HG03575 (cell line): ENCODE measurements around the gene PAK1IP1.
"Not testable (repeated sequence)": the region's sequence is repeated elsewhere in the genome, so short reads cannot be mapped to it uniquely, and the experiment has no call there.

ENCODE experiments used
- ATAC-seq: cut with Tn5 transposase; IDR thresholded peaks from one replicate; pipeline ENCODE4 v1.9.1; 2021; ENCODE audit not compliant: unreplicated experiment, insufficient number of reproducible peaks, low FRiP score; ENCODE audit errors: extremely low read depth

The PAK1IP1 gene

DNA sequence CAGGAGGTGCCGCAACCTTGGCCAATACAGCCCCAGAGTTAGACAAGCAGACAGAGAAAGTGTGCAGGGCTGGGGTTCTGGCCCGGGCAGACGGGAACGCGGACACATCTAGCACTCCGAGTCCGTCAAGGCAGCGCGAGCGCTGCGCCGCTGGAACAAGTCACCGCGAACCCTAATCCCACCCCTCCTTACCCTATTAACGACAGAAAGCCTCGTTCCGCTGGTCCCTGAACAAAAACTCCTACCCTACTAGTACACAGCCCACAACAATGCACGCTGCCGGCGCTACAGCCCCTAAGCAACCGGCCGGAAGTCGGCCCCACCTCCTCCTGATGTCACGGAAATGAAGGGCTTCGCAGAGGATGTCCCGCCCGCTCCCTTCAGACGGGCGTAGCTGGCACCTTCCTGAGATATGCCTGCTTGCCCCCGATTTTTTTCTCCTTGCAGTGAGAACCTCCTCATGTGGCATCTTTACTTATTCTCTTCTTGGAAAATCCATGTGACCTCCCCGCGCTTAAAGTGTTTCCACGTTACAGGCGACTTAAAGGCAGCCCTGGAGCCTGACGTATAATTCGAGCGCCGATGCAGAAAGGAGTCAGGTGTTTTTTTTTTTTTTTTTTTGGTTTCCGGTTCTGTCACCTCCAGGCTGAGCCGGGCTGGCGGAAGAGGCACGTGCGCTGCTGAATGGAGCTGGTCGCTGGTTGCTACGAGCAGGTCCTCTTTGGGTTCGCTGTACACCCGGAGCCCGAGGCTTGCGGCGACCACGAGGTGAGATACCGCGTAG is at the start of gene PAK1IP1, which contains the start of gene C6orf52:
Gene PAK1IP1, plus strand, starts transcription at position 671 of the 784 bp plus-strand sequence. Its CDS starts 14 bp downstream, at position 685.
Gene C6orf52, minus strand, starts transcription at position 315 of the 784 bp plus-strand sequence. CDS start 7,066 bp downstream, outside the sequence.
- peak; percentile 77 for ATAC-seq

DNA sequence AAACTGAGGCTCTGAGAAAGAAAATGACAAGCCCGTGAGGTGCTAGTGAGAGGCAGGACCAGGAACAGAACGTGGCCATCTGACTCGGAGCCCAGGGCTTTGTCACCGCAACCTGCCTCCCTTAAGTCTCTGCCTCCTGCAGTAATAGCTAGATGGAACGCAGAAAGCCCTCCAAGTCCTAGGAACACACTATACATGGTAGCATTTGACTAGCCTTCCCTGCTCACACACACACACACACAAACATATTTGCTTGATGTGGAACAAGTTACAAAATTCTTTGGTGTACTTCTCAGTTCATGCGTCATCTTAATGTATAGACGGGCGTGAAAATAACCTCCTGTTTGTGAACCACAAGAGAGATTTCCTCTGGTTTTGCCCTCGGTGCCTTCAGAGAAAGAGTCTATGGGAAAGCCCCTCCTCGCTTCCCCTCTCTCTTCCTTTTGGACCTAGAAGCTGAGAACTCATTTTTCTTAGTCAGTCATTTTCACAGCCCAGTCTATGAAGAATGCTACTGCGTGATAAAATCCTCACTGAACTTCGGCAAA is 39.2 kb upstream of the PAK1IP1 start:
- no peak for ATAC-seq

DNA sequence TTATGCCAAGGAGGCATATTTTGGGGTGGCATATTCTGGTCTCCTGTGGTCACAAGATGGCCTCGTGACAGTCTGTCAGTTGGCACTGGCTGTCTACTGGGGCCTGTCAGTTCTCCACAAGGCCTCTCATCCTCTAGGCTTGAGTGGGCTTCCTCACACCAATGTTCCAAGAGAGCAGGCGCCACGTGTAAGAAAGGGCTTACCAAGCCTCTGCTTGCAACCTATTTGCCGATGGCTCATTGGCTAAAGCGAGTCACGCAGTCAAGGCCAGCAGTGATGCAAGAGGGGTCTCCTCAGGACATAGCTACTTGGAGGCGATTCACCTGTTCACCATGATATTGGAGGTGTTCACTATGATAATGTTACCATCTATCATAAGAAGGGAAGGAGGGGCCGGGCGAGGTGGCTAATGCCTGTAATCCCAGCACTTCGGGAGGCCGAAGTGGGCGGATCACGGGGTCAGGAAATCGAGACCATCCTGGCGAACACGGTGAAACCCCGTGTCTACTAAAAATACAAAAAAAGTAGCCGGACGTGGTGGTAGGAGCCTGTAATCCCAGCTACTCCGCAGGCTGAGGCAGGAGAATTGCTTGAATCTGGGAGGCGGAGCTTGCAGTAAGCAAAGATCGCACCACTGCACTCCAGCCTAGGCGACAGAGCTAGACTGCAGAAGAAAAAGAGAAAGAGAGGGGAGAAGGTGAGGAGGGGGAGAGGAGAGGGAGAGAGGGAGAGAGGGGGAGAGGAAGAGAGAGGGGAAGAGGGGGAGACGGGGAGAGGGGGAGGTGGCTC is 35.7 kb upstream of the PAK1IP1 start:
- no peak for ATAC-seq

DNA sequence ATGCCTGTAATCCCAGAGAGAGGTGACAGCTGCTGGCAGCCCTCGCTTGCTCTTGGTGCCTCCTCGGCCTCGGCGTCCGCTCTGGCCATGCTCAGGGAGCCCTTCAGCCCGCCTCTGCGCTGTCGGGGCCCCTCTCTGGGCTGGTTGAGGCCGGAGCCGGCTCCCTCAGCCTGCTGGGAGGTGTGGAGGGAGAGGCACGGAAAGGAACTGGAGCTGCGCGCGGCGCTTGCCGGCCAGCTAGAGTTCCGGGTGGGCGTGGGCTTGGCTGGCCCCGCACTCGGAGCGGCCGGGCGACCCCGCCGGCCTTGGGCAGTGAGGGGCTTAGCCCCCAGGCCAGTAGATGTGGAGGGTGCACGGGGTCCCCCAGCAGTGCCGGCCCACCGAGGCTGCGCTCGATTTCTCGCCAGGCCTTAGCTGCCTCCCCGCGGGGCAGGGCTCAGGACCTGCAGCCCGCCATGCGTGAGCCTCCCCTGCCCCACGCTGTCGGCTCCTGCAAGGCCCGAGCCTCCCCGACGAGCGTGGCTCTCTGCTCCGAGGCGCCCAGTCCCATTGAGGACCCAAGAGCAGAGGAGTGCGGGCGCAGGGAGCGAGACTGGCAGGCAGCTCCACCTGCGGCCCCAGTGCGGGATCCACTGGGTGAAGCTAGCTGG is 34.9 kb upstream of the PAK1IP1 start:
- ATAC-seq, result no peak

GRCh38 chr6:10660431-10661191 is 34.2 kb upstream of the PAK1IP1 start:
- not testable (repeated sequence) for ATAC-seq

- ATAC-seq, result no peak
Measured at GRCh38 chr6:10662207-10662606, 32.6 kb upstream of the PAK1IP1 start.

DNA sequence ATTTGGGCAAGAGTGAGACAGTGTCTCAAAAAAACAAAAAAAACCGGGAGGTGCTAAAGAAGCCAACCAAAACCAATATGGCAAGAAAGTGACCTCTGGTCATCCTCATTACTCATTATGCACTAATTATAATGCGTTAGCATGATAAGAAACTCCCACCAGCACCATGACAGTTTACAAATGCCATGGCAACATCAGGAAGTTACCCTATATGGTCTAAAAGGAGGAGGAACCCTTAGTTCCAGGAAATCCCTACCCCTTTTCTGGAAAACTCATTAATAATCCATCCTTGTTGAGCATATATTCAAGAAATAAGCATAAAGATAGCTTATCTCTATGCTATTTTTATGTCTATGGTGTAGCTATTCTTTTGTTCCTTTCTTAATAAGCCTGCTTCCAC is 32.0 kb upstream of the PAK1IP1 start:
- no peak for ATAC-seq

- not testable (repeated sequence) for ATAC-seq
Measured at GRCh38 chr6:10665595-10665994, 29.2 kb upstream of the PAK1IP1 start.

DNA sequence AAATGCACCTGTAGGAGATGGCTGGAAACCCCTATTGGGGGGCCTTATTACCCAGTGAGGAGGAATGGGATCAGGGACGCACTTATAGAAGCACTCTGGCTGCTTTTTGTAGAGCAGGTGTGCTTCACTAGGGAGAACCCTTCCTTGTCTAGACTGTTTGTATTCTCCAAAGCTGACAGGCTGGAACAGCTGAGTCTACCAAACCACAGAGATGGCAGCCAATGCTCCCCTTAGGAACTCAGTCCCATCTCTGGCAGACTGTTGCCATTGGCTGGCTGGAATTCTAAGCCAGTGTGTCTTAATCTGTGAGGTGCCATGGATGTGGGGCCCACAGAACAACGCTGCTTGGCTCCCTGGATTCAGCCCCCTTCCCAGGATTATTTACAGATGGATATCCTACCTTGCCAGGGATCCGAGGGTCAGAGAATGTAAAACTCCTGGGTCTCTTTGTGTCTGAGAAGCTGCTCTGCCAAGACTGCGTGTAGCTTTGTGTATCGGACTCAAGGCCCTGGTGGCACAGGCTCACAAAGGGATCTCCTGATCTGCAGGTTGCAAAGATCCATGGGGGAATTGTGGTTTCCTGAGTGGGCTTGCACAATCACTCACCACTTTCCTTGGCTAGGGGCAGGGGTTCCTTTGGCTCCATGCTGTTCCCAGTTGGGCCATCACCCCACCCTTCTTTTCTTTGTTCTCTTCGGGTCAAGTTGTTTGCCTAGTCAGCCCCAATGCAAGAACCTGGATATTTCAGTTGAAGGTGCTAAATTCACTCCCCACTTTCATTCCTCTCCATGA is 26.4 kb upstream of the PAK1IP1 start:
- ATAC-seq, result no peak

DNA sequence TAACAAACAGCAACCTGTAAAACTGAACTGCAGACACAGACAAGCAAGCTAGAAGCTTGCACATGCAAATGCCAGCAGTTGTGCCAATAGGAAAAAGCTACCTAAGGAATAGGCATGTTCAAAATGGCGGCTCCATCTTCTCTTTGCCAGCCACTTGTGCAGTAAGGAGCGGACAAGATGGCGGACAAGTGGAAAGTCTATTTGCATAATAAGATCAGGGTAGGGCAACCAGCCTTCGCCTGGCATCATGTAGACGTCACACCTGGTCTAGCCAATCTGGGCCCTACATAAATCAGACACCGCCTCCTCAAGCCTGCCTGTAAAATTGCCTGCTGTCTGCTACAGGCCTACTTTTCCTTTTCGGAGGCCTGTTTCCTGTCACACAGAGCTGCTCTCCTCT is 18.4 kb upstream of the PAK1IP1 start:
- no peak for ATAC-seq

GRCh38 chr6:10678456-10678855 is 16.3 kb upstream of the PAK1IP1 start:
- no peak for ATAC-seq

DNA sequence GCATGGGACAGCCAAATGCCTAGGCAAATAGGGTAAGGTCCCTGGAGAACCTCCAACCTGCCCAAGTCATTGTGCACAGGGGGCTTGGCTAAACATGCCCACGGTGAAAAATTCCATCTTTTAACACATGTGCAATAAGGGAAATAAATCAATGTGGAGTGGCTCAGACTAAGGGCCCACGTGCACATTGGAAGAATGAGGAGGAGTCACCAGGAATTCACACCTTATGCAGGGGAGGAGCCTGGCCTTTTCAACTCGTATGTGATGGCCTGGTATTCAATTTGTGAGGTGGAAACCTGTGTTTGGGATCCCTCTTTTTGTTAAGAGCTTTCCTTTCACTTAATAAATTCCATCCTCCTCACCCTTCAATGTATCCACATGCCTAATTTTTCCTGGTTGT is 13.0 kb upstream of the PAK1IP1 start:
- ATAC-seq, result no peak

DNA sequence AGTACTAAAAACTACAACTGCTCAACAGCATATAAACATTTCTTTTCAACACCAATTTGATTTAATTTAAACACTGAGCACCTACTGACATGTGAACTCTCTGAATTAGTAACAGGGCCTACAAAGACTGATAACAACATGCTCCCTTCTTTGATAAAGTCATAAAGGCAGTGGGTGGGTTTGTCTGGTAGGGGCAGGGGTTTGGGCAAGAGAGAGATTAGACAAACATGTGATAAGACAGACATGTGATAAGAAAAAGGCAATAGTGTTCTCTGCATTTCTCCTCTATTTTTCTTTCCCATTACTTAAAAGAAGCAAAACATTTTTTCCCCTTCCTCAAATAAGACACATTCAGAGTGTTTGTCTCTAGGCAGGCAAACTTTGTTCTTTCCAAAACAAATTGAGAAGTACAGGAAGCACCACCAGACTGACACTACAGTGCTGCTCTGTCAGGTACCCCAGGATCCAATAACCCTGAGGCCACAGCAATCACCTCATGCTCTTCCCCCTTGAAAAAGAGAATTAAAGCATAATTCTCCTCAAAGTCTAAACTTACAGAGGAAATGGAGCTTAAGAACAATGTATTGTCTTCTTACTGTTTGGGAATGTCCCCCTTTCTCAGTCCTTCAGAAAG is 12.3 kb upstream of the PAK1IP1 start:
- no peak for ATAC-seq

GRCh38 chr6:10684618-10685017 is 10.2 kb upstream of the PAK1IP1 start:
- no peak for ATAC-seq

- ATAC-seq, result no peak
Measured at GRCh38 chr6:10685092-10685915, 9.5 kb upstream of the PAK1IP1 start.

DNA sequence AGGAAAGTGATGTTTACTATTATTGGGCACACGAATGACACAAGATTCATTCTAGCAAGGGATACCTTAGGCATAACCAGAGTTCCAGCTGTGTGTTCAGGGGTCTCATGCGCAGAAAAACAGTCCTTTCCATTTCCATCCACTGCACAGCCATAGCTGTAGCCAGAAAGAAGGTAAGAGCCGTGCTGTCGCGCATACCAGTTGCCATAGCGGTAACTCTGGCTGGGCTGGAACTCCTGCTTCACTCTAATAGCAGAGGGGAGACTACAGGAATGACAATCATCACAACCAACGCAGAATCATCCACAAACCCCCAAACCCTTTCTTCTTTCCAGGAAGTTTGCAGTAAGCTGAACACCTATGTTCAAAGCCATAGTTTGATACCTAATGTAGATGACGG is 7.9 kb upstream of the PAK1IP1 start:
- no peak for ATAC-seq

DNA sequence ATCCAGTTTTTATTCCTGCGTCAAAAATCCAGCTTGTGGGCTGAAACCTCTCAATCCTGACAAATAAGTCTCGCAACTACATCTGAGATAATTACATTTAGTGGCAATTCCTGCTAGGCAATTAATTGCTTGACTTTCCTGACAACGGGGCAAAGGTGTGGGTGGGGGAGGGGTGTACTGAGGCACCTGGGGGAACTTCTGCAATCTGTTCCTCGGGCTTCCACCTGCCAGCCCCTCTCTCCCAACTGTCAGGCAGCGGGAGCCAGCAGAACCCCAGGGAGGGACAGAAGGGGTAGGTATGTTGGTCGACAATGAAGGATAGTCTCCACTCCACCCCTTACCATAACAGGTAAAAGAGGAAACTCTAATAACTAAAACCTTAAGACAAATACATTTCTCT is 7.2 kb upstream of the PAK1IP1 start:
- ATAC-seq, result no peak
